Umbilical cord (tissue), 2 donors: ENCODE measurements around the gene FHIP1B. TPM values are rescaled to one million over a fixed set of nuclear protein-coding genes. Genes with fewer than 3 reads are reported as not detected.

Experiments used
- DNase-seq: peaks from one replicate; pipeline ENCODE4 v3.0.0-alpha.2; 2015; ENCODE audit warnings: low spot score
- total RNA-seq: library from RNA; depleted of rRNA; stranded (reverse); fragments of >200 nt; gene quantifications from one replicate; pipeline ENCODE4 v1.2.3, GENCODE V29; 2014; ENCODE audit warnings: low replicate concordance; ENCODE audit not compliant: insufficient read depth

FHIP1B gene
- total RNA-seq, 1 donor from 2014 or later: 11.6 TPM

- no peak for DNase-seq
Measured at GRCh38 chr11:6201481-6201880, 33.0 kb downstream of the FHIP1B start.

- peak; percentile 12 for DNase-seq
Measured at GRCh38 chr11:6200975-6201374, 33.5 kb downstream of the FHIP1B start.

GRCh38 chr11:6199174-6199810 lies 35.1 kb downstream of the FHIP1B start, which contains the start of gene OR52W1:
Gene OR52W1 (plus strand): TSS chr11:6199224. CDS start chr11:6199224, 0 bp downstream.
- no peak for DNase-seq

- no peak for DNase-seq
Measured at GRCh38 chr11:6197466-6198200, 36.8 kb downstream of the FHIP1B start.

- DNase-seq: no peak
Measured at GRCh38 chr11:6196396-6196795, 38.0 kb downstream of the FHIP1B start.

- DNase-seq: no peak
Measured at GRCh38 chr11:6194065-6194581, 40.3 kb downstream of the FHIP1B start.

GRCh38 chr11:6191742-6192141 lies 42.7 kb downstream of the FHIP1B start:
- DNase-seq: no peak

- no peak for DNase-seq
Measured at GRCh38 chr11:6175440-6175839, 59.0 kb downstream of the FHIP1B start.

- DNase-seq: no peak
Measured at GRCh38 chr11:6170226-6170625, 64.2 kb downstream of the FHIP1B start, which contains the start of gene OR52B2. Gene OR52B2 (minus strand): TSS chr11:6170326. CDS start chr11:6170326, 0 bp downstream.

Other genes with a start within 250 kb of the FHIP1B start
- 3.4 TPM for gene OR52L1, start 247.7 kb downstream of the FHIP1B start, total RNA-seq
- 2.4 TPM for gene OR56A4, start 227.7 kb downstream of the FHIP1B start, total RNA-seq
- 2.2 TPM for gene OR56A1, start 203.9 kb downstream of the FHIP1B start, total RNA-seq
- gene OR56B4, start 127.0 kb downstream of the FHIP1B start, total RNA-seq: 1.7 TPM
- not detected for gene OR52B2, start 64.3 kb downstream of the FHIP1B start, total RNA-seq
- not detected for gene OR52W1, start 35.4 kb downstream of the FHIP1B start, total RNA-seq
- not detected for gene C11orf42, start 29.1 kb downstream of the FHIP1B start, total RNA-seq
- gene CNGA4, start 4.5 kb upstream of the FHIP1B start, total RNA-seq: not detected
- not detected for gene CCKBR, start 25.2 kb upstream of the FHIP1B start, total RNA-seq
- gene CAVIN3, start 85.9 kb upstream of the FHIP1B start, total RNA-seq: 177 TPM
- gene SMPD1, start 155.8 kb upstream of the FHIP1B start, total RNA-seq: 18.1 TPM
- 28.9 TPM for gene APBB1, start 184.5 kb upstream of the FHIP1B start, total RNA-seq
- 3.4 TPM for gene HPX, start 206.4 kb upstream of the FHIP1B start, total RNA-seq
- 49.8 TPM for gene TRIM3, start 239.3 kb upstream of the FHIP1B start, total RNA-seq
- 33.2 TPM for gene ARFIP2, start 246.7 kb upstream of the FHIP1B start, total RNA-seq
- 26.7 TPM for gene TIMM10B, start 246.9 kb upstream of the FHIP1B start, total RNA-seq